GM19467 (cell line): ENCODE data around the gene GPAT3.
"Not testable (repeated sequence)": the region's sequence is repeated elsewhere in the genome, so short reads cannot be mapped to it uniquely, and the experiment has no call there.

Source experiments
- ATAC-seq: cut with Tn5 transposase; IDR thresholded peaks from one replicate; pipeline ENCODE4 v1.9.1; 2021; ENCODE audit warnings: mild to moderate bottlenecking, moderate library complexity; ENCODE audit not compliant: unreplicated experiment

The GPAT3 gene

DNA sequence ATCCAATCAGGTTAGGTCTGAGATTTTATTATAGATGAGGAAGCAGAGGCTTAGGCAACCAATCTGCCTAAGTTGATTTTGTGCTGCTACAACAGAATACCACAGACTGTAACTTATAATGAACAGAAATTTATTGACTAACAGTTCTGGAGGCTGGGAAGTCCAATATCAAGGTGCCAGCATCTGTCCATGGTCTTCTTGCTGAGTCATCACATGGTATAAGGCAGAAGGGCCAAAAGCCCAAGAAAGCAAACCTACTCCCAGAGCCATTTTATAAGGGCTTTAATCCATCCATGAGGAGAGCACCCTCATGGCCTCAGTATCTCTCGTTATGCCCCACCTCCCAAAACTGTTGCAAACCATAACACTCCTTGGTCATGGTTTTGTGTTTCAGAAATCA, 55.8 kb downstream of the GPAT3 start:
- ATAC-seq = no peak

DNA sequence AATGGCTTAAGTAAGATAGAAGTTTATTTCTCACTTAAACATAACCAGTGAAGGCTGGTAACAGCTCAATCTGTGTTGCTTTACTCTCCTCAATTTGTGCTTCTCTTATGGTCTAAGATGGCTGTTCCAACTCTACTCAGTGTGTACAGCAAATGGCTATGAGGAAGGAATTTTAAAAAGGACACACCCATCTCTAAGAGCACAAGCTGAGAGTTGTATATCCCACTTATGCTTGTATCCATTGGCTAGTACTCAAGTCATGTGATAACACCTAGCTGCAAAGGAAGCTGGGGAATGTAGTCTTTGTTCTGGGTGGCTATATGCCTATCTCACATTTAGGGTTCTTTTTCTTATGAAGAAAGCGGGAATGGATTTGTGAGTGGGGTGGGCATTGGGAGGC, 63.3 kb downstream of the GPAT3 start:
- peak; percentile 71 for ATAC-seq

DNA sequence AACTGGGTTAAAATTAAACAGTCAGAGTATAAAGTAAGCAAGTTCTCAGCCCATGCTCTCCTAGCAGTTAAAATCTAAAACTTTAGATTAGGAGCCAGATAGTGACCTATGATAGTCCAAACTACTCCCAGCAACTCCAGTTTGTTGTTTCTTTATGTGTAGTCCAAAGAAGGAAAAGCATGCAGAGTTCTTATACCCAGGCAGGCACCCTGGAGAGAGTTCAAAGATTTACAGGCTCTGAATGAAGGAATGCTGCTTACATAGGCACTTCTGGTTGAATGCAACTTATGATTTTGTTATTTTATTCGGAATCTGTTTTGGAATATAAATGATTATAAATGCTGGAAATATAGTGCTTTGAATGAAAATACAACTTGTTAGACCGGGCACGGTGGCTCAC, 67.2 kb downstream of the GPAT3 start:
- no peak for ATAC-seq

DNA sequence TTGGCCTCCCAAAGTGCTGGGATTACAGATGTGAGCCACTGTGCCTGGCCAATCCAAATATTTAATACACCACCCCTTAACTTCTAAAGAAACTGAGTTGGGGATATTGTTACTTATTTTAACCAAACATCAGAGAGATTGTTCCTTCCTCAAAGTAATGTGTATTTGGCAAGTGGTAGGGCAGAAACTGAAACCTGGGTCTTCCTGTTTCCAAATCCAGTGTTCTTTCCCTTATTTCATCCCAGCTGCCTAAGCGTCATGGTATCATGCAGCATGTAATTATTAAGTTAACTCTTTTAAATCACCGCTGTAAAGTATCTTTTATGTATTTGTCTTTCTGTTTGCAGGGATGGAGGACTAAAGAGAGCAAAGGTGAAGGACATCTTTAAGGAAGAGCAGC, 68.4 kb downstream of the GPAT3 start:
- ATAC-seq = no peak

DNA sequence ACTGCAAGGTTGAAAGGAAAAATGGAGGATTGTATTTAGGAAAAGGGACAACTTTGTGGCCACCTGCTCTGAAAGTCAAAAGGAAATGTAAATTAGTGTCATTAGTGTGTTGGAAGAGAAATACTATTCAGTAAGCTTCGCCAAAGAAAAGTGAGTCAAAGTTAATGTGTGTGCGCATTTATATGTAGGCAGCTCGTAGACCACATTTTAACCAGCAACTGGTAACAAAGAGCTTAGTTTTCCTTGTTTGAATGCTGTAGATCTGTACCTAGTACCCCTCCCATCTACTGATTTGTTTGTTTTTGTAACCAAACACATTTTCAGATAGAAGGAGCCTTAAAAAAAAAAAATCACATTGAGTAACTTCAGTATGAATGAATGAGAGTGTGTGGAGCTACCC, 69.3 kb downstream of the GPAT3 start:
- no peak for ATAC-seq

DNA sequence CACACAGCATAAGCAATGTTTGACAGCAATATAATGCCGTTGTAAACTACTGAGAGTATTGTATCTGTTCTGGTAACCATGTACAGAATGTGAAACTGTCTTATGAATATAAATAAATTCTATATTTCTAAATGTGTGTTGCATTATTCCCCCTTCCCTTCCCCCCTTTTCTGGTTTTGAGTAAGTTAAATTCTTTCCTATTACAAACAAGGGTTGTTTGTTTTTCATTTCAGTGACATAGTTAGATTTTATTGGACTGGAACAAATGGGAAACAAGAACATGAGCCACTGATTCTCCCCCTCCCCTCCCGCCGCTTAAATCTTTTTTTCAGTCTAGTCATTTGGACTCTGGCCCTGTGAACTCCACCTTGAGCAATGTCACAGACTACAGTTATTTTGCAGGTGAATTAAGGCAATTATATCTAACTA, 69.8 kb downstream of the GPAT3 start:
- no peak for ATAC-seq

DNA sequence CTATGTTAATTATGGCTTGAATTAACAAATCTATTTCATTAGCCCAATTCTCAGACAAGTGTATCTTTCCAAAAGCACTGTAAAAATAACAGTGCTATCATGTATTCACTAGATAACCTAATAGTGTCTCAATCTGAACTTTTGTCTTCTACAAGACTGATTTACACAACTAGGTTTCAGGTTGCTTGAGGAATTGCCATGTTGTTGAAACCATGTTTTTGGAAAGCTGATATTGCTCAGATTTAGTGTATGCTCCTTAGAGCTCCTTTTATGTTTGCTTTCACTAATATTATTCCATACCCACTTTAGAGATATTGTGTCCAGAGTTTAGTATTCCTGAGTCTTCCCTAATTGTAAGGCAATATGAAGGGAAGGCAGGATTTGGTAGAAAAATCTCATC, 70.6 kb downstream of the GPAT3 start:
- no peak for ATAC-seq

DNA sequence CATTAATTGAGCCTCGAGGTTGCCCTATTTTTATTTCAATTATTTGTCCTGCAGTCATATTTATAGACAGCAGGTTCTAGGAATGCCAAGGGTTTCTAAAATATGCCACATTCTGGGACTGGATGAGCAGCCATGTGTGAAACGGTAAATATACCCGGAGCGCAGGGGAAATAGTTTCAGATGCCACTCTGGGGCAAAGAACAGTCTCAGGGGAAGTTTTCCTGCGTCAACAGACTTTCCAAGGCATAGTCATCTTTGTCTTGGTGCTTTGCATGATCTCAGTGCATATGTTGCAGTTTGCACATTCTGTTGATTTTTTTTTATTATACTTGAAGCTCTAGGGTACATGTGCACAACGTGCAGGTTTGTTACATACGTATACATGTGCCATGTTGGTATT, 71.0 kb downstream of the GPAT3 start:
- no peak for ATAC-seq

DNA sequence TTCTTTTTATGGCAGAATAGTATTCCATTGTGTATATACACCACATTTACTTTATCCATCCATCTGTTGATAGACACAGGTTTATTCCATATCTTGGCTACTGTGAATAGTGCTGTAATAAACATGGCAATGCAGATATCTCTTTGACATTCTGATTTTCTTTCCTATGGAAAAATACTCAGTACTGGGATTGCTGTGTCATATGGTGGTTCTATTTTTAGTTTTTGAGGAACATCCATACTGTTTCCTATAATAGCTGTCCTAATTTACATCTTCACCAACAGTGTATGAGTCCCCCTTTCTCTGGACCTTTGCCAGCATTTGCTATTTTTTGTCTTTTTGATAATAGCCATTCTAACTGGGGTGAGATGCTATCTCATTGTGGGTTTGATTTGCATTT, 73.5 kb downstream of the GPAT3 start:
- no peak for ATAC-seq

DNA sequence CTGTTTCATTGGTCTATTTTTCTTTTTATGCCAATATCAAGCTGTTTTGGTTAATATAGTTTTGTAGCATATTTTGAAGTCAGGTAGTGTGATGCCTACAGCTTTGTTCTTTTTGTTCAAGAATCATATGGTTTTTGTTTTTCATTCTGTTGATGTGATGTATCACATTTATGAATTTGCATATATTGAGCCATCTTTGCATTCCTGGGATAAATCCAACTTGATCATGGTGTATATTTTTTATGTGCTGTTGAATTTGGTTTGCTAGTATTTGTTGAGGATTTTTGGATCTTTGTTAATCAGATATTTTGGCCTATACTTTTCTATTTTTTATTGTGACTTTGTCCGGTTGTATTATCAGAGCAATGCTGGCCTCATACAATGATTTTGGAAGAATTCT, 74.8 kb downstream of the GPAT3 start:
- no peak for ATAC-seq

DNA sequence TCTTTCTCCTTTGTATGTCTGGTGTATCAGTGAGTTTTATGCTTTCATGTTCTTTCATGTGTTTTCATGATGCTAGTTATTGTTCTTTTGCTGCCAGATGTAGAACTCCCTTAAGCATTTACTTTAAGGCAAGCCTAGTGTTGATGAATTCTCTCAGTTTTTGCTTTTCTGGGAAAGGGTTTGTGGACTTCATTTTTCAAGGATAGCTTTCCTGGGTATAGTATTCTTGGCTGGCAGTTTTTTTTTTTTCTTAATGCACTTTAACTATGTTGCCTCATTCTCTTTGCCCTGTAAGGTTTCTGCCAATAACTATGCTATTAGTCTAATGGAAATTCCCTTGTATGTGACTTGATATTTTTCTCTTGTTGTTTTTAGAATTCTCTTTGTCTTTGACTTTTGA, 77.1 kb downstream of the GPAT3 start:
- no peak for ATAC-seq

DNA sequence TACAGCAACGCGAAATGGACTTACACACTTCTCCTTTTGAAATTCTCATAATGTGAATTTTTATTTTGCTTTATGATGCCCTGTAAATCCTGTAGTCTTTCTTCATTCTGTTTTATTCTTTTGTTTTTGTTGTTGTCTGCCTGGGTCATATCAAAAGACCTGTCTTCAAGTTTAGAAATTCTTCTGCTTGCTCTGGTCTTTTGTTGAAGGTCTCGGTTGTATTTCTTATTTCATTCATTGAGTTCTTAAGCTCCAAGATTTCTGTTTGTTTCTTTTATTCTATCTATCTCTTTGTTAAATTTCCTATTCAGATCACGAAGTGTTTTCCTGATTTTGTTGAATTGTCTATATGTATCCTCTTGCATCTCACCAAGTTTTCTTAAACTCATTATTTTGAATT, 78.1 kb downstream of the GPAT3 start:
- ATAC-seq = no peak

DNA sequence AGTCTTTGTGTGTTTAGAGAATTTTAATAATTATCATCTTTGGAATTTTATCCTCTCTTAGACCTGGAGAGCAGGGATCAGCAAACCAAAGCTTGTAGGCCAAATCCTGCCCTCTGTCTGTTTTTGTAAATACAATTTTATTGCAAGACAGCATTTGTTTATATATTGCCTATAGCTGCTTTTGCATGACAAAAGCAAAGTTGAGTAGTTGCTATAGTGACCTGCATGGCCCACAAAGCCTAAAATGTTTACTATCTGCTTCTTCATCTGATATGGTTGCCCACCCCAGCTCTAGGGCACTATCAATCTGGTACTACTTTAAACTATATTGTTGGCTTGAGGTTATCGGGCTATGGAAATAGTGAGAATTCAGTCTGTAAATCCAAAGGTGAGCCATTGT, 80.3 kb downstream of the GPAT3 start:
- ATAC-seq = no peak

DNA sequence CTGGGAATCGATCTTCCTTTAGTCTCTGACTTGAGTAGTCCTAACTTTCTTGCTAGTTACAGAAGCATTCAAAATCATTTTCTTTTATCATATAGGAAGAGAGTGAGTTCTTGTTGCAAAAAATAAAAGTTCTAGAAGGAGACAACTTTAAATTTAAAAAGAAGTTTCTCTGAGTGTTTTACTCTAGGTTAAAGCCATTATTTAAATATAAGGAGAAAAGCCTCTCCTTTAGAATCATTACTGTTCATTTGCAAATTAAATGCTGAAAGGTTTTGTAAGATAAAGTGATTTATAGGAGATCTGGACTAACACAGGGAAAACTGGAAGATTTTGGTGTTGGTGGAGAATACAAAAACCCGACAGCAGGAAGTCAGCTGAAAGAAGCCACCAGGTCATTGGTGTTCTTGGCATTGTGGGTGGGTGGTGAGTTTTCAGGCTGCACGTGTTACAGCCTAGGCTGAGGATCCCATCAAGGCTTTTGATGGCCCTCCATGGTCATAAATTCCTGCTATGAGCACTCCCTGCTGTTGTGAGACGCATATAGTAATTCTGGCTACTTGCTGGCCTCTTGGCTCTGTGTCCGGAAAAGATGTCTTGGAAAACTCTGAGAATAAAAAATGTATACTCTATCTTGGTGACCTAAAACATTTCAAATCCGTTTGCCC, 81.6 kb downstream of the GPAT3 start:
- no peak for ATAC-seq

DNA sequence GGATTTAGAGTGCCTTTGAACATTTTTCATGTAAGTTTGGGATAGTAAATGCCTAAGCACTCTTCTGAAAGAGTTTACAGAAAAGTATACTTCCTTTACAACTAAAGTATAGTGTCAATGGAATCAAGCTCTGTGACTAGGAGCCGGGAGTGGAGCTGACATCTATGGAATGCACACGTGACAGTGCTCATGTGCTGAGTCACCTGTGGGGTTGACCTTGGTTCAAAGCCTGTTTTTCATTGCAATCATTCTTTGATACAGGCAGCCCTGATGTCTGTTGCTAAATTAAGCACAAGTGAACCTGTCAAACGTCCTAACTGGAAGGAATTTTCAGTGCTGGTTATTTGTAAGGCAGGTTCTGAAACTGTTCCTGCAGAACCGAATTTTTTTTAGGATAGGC, 82.5 kb downstream of the GPAT3 start:
- no peak for ATAC-seq

DNA sequence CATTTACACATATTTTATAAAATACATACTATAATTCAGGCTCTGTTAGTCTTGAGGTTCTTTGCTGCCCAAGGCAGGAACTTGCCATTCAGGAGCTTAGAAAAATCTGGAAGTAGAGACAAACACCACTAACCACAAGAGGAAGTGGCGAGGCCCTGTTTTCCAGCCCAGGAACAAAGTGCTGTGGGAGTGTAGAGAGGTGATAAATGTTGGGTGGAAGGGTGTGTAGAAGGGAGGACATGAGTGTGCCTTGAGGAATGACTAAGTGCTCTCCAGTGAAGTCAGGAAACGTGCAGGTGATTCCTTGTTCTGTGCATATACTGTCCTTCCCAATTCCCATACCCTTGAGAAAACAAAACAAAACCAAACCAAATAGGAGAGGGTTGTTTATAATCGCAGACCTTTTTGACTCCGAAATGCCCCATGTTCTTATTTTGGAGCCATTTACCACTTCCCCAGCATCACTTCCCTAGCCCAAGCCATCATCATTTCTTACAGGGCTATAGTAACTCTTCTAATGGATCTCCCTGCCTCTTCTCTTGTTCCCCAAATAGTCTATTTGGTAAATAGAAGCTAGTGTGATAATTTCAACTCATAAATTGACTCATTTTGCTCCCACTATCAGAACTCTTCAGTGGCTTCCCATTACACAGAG, 83.2 kb downstream of the GPAT3 start:
- no peak for ATAC-seq

DNA sequence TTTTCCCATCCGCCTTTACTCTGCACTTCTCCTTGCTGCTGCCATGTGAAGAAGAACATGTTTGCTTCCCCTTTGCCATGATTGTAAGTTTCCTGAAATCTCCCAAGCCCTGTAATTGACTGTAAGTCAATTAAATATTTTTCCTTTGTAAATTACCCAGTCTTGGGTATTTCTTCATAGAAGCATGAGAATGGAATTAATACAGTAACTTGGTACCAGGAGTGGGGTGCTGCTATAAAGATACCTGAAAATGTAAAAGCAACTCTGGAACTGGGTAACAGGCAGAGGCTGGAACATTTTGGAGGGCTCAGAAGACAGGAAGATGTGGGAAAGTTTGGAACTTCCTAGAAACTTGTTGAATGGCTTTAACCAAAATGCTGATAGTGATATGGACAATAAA, 86.2 kb downstream of the GPAT3 start:
- not testable (repeated sequence) for ATAC-seq

DNA sequence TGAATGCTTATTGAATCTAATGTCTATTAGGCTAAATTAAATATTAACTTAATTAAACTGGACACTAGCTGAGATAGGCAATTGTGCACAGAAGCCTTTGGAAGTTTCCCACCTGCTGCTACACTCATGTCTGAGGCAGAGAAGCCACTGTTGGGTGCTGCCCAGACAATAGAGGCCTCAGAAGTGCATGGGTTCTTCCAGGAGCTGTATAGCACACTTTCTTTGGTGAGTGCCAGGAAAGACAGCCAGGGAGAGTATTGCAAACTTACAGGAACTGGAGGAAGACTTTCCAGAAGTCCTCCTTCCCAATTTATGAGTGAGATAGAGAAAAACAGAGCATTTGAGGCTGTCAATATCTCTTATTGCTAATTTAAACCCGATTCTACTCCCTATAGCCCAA, 89.9 kb downstream of the GPAT3 start:
- no peak for ATAC-seq

DNA sequence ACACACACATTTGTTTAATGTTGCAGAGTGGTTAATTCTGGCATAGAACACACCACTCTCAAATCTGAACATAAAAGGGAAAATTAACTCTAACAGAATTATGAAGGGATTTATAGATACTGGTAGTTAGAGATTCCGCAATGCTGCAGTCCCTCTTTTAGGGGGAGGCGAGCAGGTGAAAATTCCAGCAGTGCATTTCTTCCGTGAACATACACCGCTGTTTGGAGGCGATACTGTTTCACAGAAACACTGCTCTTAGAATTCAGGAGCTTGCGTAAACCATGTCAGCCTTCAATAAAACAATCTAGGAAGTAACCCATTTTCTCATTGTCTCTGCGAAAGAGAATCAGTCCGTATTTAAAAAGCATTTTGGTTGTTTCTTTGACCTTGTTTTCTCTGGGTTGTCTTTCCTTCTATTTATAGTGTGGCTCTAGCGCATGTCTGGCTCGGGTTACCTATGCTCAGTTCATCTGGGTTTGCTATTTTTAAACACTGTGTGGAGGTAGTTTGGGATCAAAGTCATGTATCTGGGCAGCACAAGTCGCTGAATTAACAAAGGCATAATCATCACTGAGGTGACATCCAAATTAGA, 90.4 kb downstream of the GPAT3 start:
- no peak for ATAC-seq

DNA sequence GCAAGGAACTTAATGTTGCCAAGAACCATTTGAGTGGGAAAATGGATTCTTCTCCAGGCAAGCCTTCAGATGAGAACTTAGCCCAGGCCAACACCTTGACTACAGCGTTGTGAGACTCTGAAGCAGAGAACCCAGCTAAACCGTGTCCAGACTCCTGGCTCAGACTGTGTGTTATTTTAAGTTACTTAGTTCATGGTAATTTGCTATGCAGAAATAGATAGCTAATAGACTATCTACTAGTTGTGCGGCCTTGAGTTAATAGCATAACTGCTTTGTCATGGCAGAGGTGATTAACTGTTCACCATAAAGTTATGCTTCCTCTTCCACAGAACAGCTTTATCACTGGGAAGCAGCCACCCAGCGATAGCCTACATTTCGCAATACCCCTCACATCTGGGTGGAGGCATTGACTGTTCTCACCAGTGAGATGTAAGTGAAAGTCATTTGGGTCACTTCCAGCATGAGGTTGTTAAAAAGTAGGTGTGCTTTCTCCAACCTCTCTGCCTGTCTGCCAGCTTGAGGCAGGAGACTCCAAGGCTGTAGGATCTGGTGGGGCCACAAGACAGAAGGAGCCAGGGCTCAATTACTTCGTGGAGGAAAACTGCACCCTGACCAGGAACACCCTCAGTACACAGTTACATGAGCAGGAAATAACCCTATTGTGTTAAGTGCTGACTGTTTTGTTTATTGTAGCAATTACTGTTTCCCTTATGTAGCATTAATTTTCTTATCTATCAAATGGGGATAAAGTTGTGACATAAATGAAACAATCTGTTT, 94.2 kb downstream of the GPAT3 start:
- ATAC-seq = no peak

DNA sequence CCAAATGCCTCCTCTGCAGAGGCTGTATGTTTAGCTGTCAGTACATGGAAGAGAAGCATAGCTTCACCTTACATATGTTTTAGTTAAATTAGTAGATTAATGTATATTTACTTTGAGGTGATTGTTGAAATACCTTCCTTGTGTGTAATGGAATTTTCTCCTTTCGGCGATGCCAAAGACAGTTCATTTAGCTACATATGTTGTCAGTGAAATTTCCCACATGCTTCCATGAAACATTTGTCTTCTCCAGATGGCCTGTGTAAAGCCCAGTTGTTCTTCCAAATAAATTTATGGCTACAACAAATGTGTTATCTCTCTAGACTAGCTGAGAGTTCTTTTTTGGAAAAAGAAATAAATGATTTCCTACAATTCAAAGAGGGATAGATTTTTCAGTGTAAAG, 95.2 kb downstream of the GPAT3 start:
- no peak for ATAC-seq

DNA sequence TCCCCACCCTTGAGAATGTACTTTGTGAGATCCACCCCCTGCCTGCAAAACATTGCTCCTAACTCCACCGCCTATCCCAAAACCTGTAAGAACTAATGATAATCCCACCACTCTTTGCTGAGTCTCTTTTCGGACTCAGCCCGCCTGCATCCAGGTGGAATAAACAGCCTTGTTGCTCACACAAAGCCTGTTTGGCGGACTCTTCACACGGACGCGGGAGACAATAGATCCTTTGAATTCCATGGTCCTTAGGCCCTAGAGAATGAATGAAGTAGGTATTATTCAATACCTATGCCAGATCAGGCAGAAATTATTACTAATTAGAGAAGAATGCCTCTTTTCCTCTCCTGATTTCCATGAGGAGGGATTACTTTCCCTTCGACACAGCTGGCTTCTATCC, 101.0 kb downstream of the GPAT3 start:
- no peak for ATAC-seq
